Caco-2 (cell line): ENCODE measurements around the gene RABGAP1L. TPM values are rescaled to one million over a fixed set of nuclear protein-coding genes. Genes with fewer than 3 reads are reported as not detected.

Source experiments
- BruUV-seq: library from RNA; stranded (reverse); fragments of 400-500 nt; replicated peaks from 2 replicates; lab custom pipeline; 2021; lab: Mats Ljungman, UMichigan
- CTCF ChIA-PET: fragments of 300-600 bp; sonication (Branson Sonifier 250); formaldehyde crosslinking; loops from one replicate; lab custom pipeline; 2022; ENCODE audit warnings: antibody characterized with exemption; lab: Charles Lee
- POLR2A ChIA-PET: fragments of 300-600 bp; sonication (Branson Sonifier 250); formaldehyde crosslinking; loops from one replicate; lab custom pipeline; 2022; ENCODE audit warnings: antibody characterized with exemption; lab: Charles Lee
- DNase-seq, 2 experiments: peaks; one replicate each; pipeline versions ENCODE4 v3.0.0 to v3.0.0-alpha.2; 2020 to 2022
- H3K27me3 ChIP-seq: replicated peaks from 2 replicates; pipeline ENCODE4 v1.6.0; 2011; ENCODE audit warnings: low read length; ENCODE audit not compliant: control insufficient read depth, insufficient read depth
- H3K36me3 ChIP-seq: 2 replicates; pipeline ENCODE4 v1.5.1; 2011; ENCODE audit warnings: low read length; ENCODE audit not compliant: control insufficient read depth, insufficient read depth
- H3K4me1 ChIP-seq: fragments of 250-450 bp; sonication (Bioruptor Pico); 2 replicates; pipeline ENCODE4 v1.5.1; 2020; ENCODE audit warnings: mild to moderate bottlenecking
- H3K4me3 ChIP-seq: 2 replicates; pipeline ENCODE4 v1.5.1; 2011; ENCODE audit warnings: low read depth, mild to moderate bottlenecking, control low read depth, low read length
- H3K9me3 ChIP-seq: fragments of 250-450 bp; sonication (Bioruptor Pico); 2 replicates; pipeline ENCODE4 v1.5.1; 2020; ENCODE audit warnings: mild to moderate bottlenecking, moderate library complexity
- H3K27ac Mint-ChIP-seq: one replicate; pipeline ENCODE4 v1.8.0; 2022; ENCODE audit warnings: mixed read lengths; ENCODE audit not compliant: unreplicated experiment
- H3K27me3 Mint-ChIP-seq: one replicate; pipeline ENCODE4 v1.8.0; 2022; ENCODE audit warnings: mixed read lengths; ENCODE audit not compliant: insufficient read depth, unreplicated experiment
- H3K36me3 Mint-ChIP-seq: one replicate; pipeline ENCODE4 v1.8.0; 2022; ENCODE audit warnings: mild to moderate bottlenecking, mixed read lengths; ENCODE audit not compliant: insufficient read depth, unreplicated experiment
- H3K4me1 Mint-ChIP-seq: one replicate; pipeline ENCODE4 v1.8.0; 2022; ENCODE audit warnings: low read depth, mixed read lengths; ENCODE audit not compliant: unreplicated experiment
- H3K4me3 Mint-ChIP-seq: one replicate; pipeline ENCODE4 v1.8.0; 2022; ENCODE audit warnings: mild to moderate bottlenecking, moderate library complexity, mixed read lengths; ENCODE audit not compliant: unreplicated experiment
- H3K9me3 Mint-ChIP-seq: one replicate; pipeline ENCODE4 v1.8.0; 2022; ENCODE audit warnings: mixed read lengths; ENCODE audit not compliant: unreplicated experiment
- CTCF ChIP-seq, 2 experiments: fragments of 200-600 bp in 1 of 2; IDR thresholded peaks; 1 replicate in 1 of 2; 2 replicates in 1 of 2; pipeline versions ENCODE4 v1.5.1 to v1.8.0; 2011 to 2022; ENCODE audit warnings: antibody characterized with exemption in 1 of 2, control low read depth in 1 of 2, inconsistent platforms in 1 of 2, low read depth in 1 of 2, low read length in 1 of 2, mild to moderate bottlenecking in 1 of 2, moderate library complexity in 1 of 2; ENCODE audit not compliant: insufficient read depth in 1 of 2, severe bottlenecking in 1 of 2, unreplicated experiment in 1 of 2
- intact Hi-C: fragments of 100-400 bp; cut with micrococcal nuclease; formaldehyde crosslinking; loops from one replicate; pipeline ENCODE4 v1.10.0; 2022; ENCODE audit not compliant: unreplicated experiment
- total RNA-seq: library from RNA; stranded (reverse); gene quantifications from 2 replicates; pipeline ENCODE4 v1.2.3, GENCODE V29; 2022

RABGAP1L gene
- total RNA-seq, 1 experiment from 2014 or later = 20.3 TPM

GRCh38 chr1:174200746-174201145 is 41.4 kb downstream of the RABGAP1L start:
- no TSS peak for BruUV-seq

DNA sequence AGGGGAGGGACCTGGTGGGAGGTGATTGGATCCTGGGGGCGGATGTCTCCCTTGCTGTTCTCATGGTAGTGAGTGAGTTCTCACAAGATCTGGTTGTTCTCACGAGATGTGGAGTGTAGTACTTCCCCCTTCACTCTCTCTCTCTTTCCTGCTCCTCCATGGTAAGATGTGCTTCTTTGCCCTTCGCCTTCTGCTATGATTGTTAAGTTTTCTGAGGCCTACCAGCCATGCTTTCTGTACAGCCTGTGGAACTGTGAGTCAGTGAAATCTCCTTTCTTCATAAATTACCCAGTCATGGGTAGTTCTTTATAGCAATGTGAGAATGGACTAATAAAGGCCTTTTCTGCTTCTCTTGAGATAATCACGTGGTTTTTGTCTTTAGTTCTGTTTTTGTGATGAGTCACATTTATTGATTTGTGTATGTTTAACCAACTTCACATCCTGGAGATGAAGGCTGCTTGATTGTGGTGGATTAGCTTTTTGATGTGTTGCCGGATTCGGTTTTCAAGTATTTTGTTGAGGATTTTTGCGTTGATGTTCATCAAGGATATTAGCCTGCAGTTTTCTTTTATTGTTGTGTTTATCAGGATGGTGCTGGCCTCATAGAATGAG is 45.5 kb downstream of the RABGAP1L start:
- Histone ChIP-seq H3K36me3 (no peaks in the 10 kb centered on the region), H3K4me3 (no peak overlapping the region), H3K4me1 (no peaks in the 10 kb centered on the region), H3K9me3 (0 out of 2 replicates have a peak, but pooled peaks cover 3% of the 10 kb centered on the region), H3K27me3 (no peaks in the 10 kb centered on the region)
- ChIA-PET CTCF (no interaction called here), POLR2A (no interaction called here)
- Mint-ChIP-seq H3K36me3 (no peaks in the 10 kb centered on the region), H3K27ac (no peak overlapping the region), H3K27me3 (no peaks in the 10 kb centered on the region), H3K9me3 (peaks cover 9% of the 10 kb centered on the region), H3K4me3 (no peak overlapping the region), H3K4me1 (peaks cover 7% of the 10 kb centered on the region)
- BruUV-seq = no TSS peak
- TF ChIP-seq CTCF (IDR thresholded peaks at IDR 0.05; ENCODE audit: insufficient read depth in 1 of 2, low read depth in 1 of 2, low read length in 1 of 2, severe bottlenecking in 1 of 2, unreplicated experiment in 1 of 2) = no peak
- intact Hi-C loops = no loop called here
- no peak for DNase-seq

More at GRCh38 chr1:174200746-174201145, 41.4 kb downstream of the RABGAP1L start:
- H3K27me3 Mint-ChIP-seq = no peaks in the 10 kb centered on the region
- no peak overlapping the region for H3K27ac Mint-ChIP-seq
- H3K4me3 Mint-ChIP-seq = no peak overlapping the region
- no peak for DNase-seq
- peaks cover 9% of the 10 kb centered on the region for H3K9me3 Mint-ChIP-seq
- H3K4me1 Mint-ChIP-seq = peaks cover 7% of the 10 kb centered on the region
- Histone ChIP-seq H3K4me3 (no peak overlapping the region), H3K27me3 (no peaks in the 10 kb centered on the region), H3K36me3 (no peaks in the 10 kb centered on the region), H3K9me3 (0 out of 2 replicates have a peak, but pooled peaks cover 3% of the 10 kb centered on the region), H3K4me1 (no peaks in the 10 kb centered on the region)
- H3K36me3 Mint-ChIP-seq = no peaks in the 10 kb centered on the region
- ChIA-PET POLR2A (no interaction called here), CTCF (no interaction called here)
- intact Hi-C loops = no loop called here
- TF ChIP-seq CTCF (IDR thresholded peaks at IDR 0.05; ENCODE audit: insufficient read depth in 1 of 2, low read depth in 1 of 2, low read length in 1 of 2, severe bottlenecking in 1 of 2, unreplicated experiment in 1 of 2) = no peak

DNA sequence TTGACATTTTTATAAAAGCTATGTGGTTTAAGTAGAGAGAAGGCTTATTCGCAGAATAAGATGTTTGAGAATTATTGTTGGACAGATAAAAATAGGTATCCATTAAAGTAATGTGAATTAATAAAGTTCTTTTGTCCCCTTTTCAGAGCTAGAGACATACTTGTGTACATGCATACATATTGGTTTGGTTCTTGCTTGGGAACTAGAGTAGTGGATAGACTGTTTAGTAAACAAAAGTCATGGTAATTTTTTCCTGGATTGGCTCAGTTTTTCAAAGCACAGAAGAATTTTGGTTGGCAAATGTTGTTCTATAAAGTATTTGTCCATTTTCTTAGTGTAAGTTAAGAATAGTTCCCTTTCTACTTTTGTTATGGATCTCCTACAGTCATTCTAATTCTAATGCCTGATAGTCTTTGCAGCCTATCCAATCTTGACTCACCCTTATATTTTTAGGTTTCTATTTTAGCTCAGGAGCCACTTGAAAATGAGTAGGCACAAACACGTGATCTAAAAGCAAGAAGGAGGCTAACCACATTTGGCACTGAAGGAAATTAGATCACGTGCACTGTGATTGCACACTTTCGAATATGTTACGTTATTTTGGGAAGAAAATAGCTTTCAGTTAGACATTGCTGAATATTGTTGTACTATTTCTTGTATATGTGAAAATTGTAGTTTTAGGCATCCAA is 47.0 kb downstream of the RABGAP1L start:
- Mint-ChIP-seq H3K27ac (no peak overlapping the region), H3K4me1 (peaks cover 7% of the 10 kb centered on the region), H3K9me3 (peaks cover 9% of the 10 kb centered on the region), H3K4me3 (no peak overlapping the region), H3K27me3 (no peaks in the 10 kb centered on the region), H3K36me3 (no peaks in the 10 kb centered on the region)
- Histone ChIP-seq H3K4me3 (no peak overlapping the region), H3K36me3 (no peaks in the 10 kb centered on the region), H3K27me3 (no peaks in the 10 kb centered on the region), H3K9me3 (0 out of 2 replicates have a peak, but pooled peaks cover 3% of the 10 kb centered on the region), H3K4me1 (no peaks in the 10 kb centered on the region)
- POLR2A ChIA-PET = no interaction called here
- BruUV-seq = no TSS peak
- intact Hi-C loops = no loop called here
- DNase-seq = no peak
- TF ChIP-seq CTCF (IDR thresholded peaks at IDR 0.05; ENCODE audit: insufficient read depth in 1 of 2, low read depth in 1 of 2, low read length in 1 of 2, severe bottlenecking in 1 of 2, unreplicated experiment in 1 of 2) = no peak
- CTCF ChIA-PET = no interaction called here
